HCT116 (cell line): ENCODE data around the gene STAM2. TPM values are rescaled to one million over a fixed set of nuclear protein-coding genes. Genes with fewer than 3 reads are reported as not detected.
"Not testable (repeated sequence)": the region's sequence is repeated elsewhere in the genome, so short reads cannot be mapped to it uniquely, and the experiment has no call there.

Experiments
- ATAC-seq: fragments of 200-7000 bp; cut with Tn5 transposase; 2 replicates; pipeline ENCODE4 v1.9.1; 2020; ENCODE audit warnings: mild to moderate bottlenecking, moderate library complexity
- BruUV-seq: library from RNA; stranded (reverse); fragments of 400-500 nt; replicated peaks from 2 replicates; lab custom pipeline; 2021; lab: Mats Ljungman, UMichigan
- CTCF ChIA-PET: fragments of 300-600 bp; sonication (Branson Sonifier 250); formaldehyde crosslinking; loops from one replicate; lab custom pipeline; 2021; ENCODE audit warnings: antibody characterized with exemption; lab: Charles Lee
- POLR2A ChIA-PET: fragments of 300-600, 350-600 bp; sonication (Branson Sonifier 250); formaldehyde crosslinking; loops from one replicate; lab custom pipeline; 2021; ENCODE audit warnings: antibody characterized with exemption; lab: Charles Lee
- RAD21 ChIA-PET, 2 experiments: fragments of 300-600 bp; sonication (Branson Sonifier 250); formaldehyde crosslinking; loops; one replicate each; lab custom pipeline; 2023; ENCODE audit warnings: low total read pairs in 2 of 2; ENCODE audit not compliant: uncharacterized antibody in 2 of 2, unreplicated experiment in 2 of 2, low non-redundant PET in 1 of 2; lab: Charles Lee
- DNase-seq: peaks from one replicate; pipeline ENCODE4 v3.0.0-alpha.2; 2010; ENCODE audit warnings: low read depth, low spot score
- H2AFZ ChIP-seq: fragments of 200-600 bp; shearing (Covaris generic), sonication (generic); 2 replicates; pipeline ENCODE4 v1.6.1; 2017; ENCODE audit warnings: low read depth, mixed run types, mixed read lengths, antibody characterized with exemption, low read length; ENCODE audit not compliant: poor library complexity, severe bottlenecking
- H3K27ac ChIP-seq: 2 replicates; pipeline ENCODE4 v1.5.1; 2012; ENCODE audit warnings: low read depth, low read length
- H3K27me3 ChIP-seq: fragments of 200-600 bp; sonication (generic); 2 replicates; pipeline ENCODE4 v1.6.1; 2016; ENCODE audit warnings: mixed run types, low read length, mixed read lengths; ENCODE audit not compliant: insufficient read depth
- H3K36me3 ChIP-seq, 2 experiments: fragments of 200-500 bp in 1 of 2; fragments of 200-600 bp in 1 of 2; sonication (Bioruptor generic) in 1 of 2; sonication (generic) in 1 of 2; 2 replicates each; pipeline versions ENCODE4 v1.5.1 to v1.6.1; 2014 to 2016; ENCODE audit warnings: low read length in 2 of 2, inconsistent platforms in 1 of 2, mixed read lengths in 1 of 2, mixed run types in 1 of 2; ENCODE audit not compliant: insufficient read depth in 2 of 2, control insufficient read depth in 1 of 2
- H3K4me1 ChIP-seq, 2 experiments: fragments of 200-600 bp in 1 of 2; sonication (generic) in 1 of 2; 2 replicates each; pipeline versions ENCODE4 v1.5.1 to v1.6.1; 2012 to 2017; ENCODE audit warnings: low read length in 2 of 2, inconsistent platforms in 1 of 2, mild to moderate bottlenecking in 1 of 2, mixed read lengths in 1 of 2, mixed run types in 1 of 2, moderate library complexity in 1 of 2; ENCODE audit not compliant: insufficient read depth in 2 of 2, control insufficient read depth in 1 of 2
- H3K4me2 ChIP-seq: fragments of 200-600 bp; sonication (generic); 2 replicates; pipeline ENCODE4 v1.6.1; 2017; ENCODE audit warnings: mixed run types, low read length, mixed read lengths
- H3K4me3 ChIP-seq, 2 experiments: fragments of 200-600 bp in 1 of 2; sonication (generic) in 1 of 2; replicated peaks in 1 of 2; 2 replicates each; pipeline ENCODE4 v1.5.1; 2011 to 2016; ENCODE audit warnings: low read length in 2 of 2, control low read depth in 1 of 2, low read depth in 1 of 2, mild to moderate bottlenecking in 1 of 2, mixed read lengths in 1 of 2, mixed run types in 1 of 2
- H3K79me2 ChIP-seq: fragments of 200-600 bp; sonication (generic); 2 replicates; pipeline ENCODE4 v1.6.1; 2017; ENCODE audit warnings: mild to moderate bottlenecking, mixed run types, low read length, moderate library complexity, mixed read lengths; ENCODE audit not compliant: insufficient read depth
- H3K9ac ChIP-seq: fragments of 200-600 bp; sonication (generic); 2 replicates; pipeline ENCODE4 v1.6.1; 2016; ENCODE audit warnings: low read length, mixed read lengths
- H3K9me2 ChIP-seq: fragments of 200-600 bp; sonication (generic), shearing (Covaris generic); 2 replicates; pipeline ENCODE4 v1.6.1; 2017; ENCODE audit warnings: mixed run types, mild to moderate bottlenecking, moderate library complexity; ENCODE audit not compliant: insufficient read depth
- H3K9me3 ChIP-seq, 2 experiments: fragments of 200-500 bp in 1 of 2; fragments of 200-600 bp in 1 of 2; sonication (Bioruptor generic) in 1 of 2; sonication (generic) in 1 of 2; 2 replicates each; pipeline ENCODE4 v1.6.1; 2014 to 2017; ENCODE audit warnings: low read length in 2 of 2, mixed read lengths in 2 of 2, inconsistent platforms in 1 of 2, low read depth in 1 of 2, mild to moderate bottlenecking in 1 of 2, mixed run types in 1 of 2, moderate library complexity in 1 of 2; ENCODE audit not compliant: control insufficient read depth in 1 of 2, insufficient read depth in 1 of 2
- H4K20me1 ChIP-seq: fragments of 200-600 bp; sonication (generic), shearing (Covaris generic); 2 replicates; pipeline ENCODE4 v1.6.1; 2017; ENCODE audit warnings: mixed run types, mild to moderate bottlenecking, moderate library complexity; ENCODE audit not compliant: insufficient read depth
- CBX3 ChIP-seq: IDR thresholded peaks from 2 replicates; pipeline ENCODE4 v1.6.1; 2012; ENCODE audit warnings: low read depth
- EGR1 ChIP-seq: IDR thresholded peaks from 2 replicates; pipeline ENCODE4 v1.6.1; 2012; ENCODE audit warnings: low read depth
- ELF1 ChIP-seq: IDR thresholded peaks from 2 replicates; pipeline ENCODE4 v1.6.1; 2012; ENCODE audit warnings: low read depth, borderline replicate concordance
- EZH2 ChIP-seq: fragments of 200-600 bp; sonication (generic); IDR thresholded peaks from 2 replicates; pipeline ENCODE4 v1.6.1; 2017; ENCODE audit warnings: antibody characterized with exemption, mixed run types
- EZH2phosphoT487 ChIP-seq: fragments of 200-600 bp; IDR thresholded peaks from 2 replicates; pipeline ENCODE4 v1.6.1; 2018; ENCODE audit warnings: antibody characterized with exemption, borderline replicate concordance
- FOSL1 ChIP-seq: IDR thresholded peaks from 2 replicates; pipeline ENCODE4 v1.6.1; 2012; ENCODE audit warnings: low read depth
- POLR2AphosphoS5 ChIP-seq: IDR thresholded peaks from 2 replicates; pipeline ENCODE4 v1.6.1; 2011; ENCODE audit warnings: mild to moderate bottlenecking, low read depth, low read length, moderate library complexity
- RAD21 ChIP-seq: IDR thresholded peaks from 2 replicates; pipeline ENCODE4 v1.6.1; 2012; ENCODE audit warnings: low read depth, mild to moderate bottlenecking
- SIN3A ChIP-seq: IDR thresholded peaks from 2 replicates; pipeline ENCODE4 v1.6.1; 2012; ENCODE audit warnings: low read depth
- SP1 ChIP-seq: IDR thresholded peaks from 2 replicates; pipeline ENCODE4 v1.6.1; 2012; ENCODE audit warnings: low read depth
- SRF ChIP-seq: IDR thresholded peaks from 2 replicates; pipeline ENCODE4 v1.6.1; 2012; ENCODE audit warnings: low read depth
- YY1 ChIP-seq: IDR thresholded peaks from 2 replicates; pipeline ENCODE4 v1.6.1; 2011; ENCODE audit warnings: low read length, low read depth, moderate library complexity, mild to moderate bottlenecking; ENCODE audit not compliant: insufficient replicate concordance; ENCODE audit errors: extremely low read depth
- ZNF274 ChIP-seq: fragments of 200-500 bp; sonication (Bioruptor generic); IDR thresholded peaks from 2 replicates; pipeline ENCODE4 v1.6.1; 2014; ENCODE audit warnings: mild to moderate bottlenecking, low read depth, low read length, inconsistent platforms
- intact Hi-C: fragments of 100-400 bp; cut with micrococcal nuclease; formaldehyde crosslinking; loops from 2 replicates; pipeline ENCODE4 v1.10.0; 2022
- total RNA-seq: library from RNA; stranded (reverse); gene quantifications from one replicate; pipeline ENCODE4 v1.2.1, GENCODE V29; 2021; ENCODE audit not compliant: unreplicated experiment
- TF ChIP-seq, protein P1 (sequence below): IDR thresholded peaks from 2 replicates; pipeline ENCODE4 v1.6.1; 2011; ENCODE audit warnings: mild to moderate bottlenecking, low read length, moderate library complexity; ENCODE audit not compliant: insufficient replicate concordance; ENCODE audit errors: extremely low read depth
- TF ChIP-seq, protein P2 (sequence below): IDR thresholded peaks from 2 replicates; pipeline ENCODE4 v1.6.1; 2012
- TF ChIP-seq, protein P3 (sequence below): IDR thresholded peaks from 2 replicates; pipeline ENCODE4 v1.6.1; 2012
- TF ChIP-seq, protein P4 (sequence below), 3 experiments: fragments of 200-600 bp in 1 of 3; sonication (generic) in 1 of 3; IDR thresholded peaks in 2 of 3; conservative IDR thresholded peaks in 1 of 3; 2 replicates each; pipeline ENCODE4 v1.5.1; 2012 to 2017; ENCODE audit warnings: low read depth in 2 of 3, low read length in 2 of 3, antibody characterized with exemption in 1 of 3, borderline replicate concordance in 1 of 3, control low read depth in 1 of 3, mild to moderate bottlenecking in 1 of 3, mixed read lengths in 1 of 3, mixed run types in 1 of 3, moderate library complexity in 1 of 3; ENCODE audit not compliant: insufficient read depth in 1 of 3

STAM2 gene
- total RNA-seq, 1 experiment from 2014 or later: 19.2 TPM

DNA sequence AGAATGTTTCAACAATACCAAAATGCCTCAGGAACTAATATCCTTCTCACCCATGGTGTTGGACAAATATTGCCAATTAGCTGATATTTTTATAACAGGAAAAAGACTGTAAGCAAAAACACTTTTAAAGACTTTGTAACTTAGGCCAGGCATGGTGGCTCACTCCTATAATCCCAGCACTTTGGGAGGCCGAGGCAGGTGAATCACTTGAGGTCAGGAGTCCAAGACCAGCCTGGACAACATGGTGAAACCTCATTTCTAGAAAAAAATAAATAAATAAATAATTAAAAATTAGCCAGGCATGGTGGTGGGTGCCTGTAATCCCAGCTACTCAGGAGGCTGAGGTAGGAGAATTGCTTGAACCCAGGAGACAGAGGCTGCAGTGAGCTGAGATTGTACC is 8.1 kb downstream of the STAM2 start:
- BruUV-seq, H3K4me1 ChIP-seq, H3K4me3 ChIP-seq, ATAC-seq, DNase-seq, H3K4me2 ChIP-seq, H4K20me1 ChIP-seq, intact Hi-C loops, H3K27ac ChIP-seq, POLR2A ChIA-PET, H2AFZ ChIP-seq, RAD21 ChIA-PET, H3K9me3 ChIP-seq, H3K27me3 ChIP-seq, H3K36me3 ChIP-seq, H3K9ac ChIP-seq, H3K9me2 ChIP-seq: not testable (repeated sequence)
- CTCF ChIA-PET: interaction anchor here (1.1 kb wide), 1 partner anchor 9 kb away, joined by 3 read pairs; no protein-coding TSS in a partner anchor
- peaks cover 70% of the 10 kb centered on the region for H3K79me2 ChIP-seq

DNA sequence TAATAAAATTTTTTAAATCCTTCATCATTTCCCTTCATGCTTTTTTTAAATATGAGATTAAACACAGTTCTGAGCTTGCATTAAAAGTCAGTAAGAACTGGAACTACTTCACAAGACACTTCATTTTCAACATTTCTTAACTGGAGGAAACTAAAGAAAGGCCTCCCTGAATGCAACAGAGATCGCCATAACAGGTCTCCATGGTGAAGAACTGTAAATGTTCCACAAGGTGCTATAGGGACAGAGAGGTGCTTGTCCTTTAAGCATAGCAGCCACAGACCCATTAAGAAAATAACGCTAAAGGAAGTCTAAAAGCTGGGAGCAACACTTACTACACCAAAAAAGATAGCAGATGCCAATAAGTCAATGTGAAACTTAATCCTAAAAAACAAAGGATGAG is 8.5 kb downstream of the STAM2 start:
- BruUV-seq: no TSS peak
- Histone ChIP-seq H3K27ac (no peak overlapping the region), H3K36me3 (no peaks in the 10 kb centered on the region), H3K9me3 (no peaks in the 10 kb centered on the region), H3K4me1 (no peaks in the 10 kb centered on the region), H3K4me3 (no peak overlapping the region), H4K20me1 (no peaks in the 10 kb centered on the region), H3K4me2 (no peak overlapping the region), H3K9ac (no peak overlapping the region), H2AFZ (no peak overlapping the region), H3K9me2 (no peaks in the 10 kb centered on the region), H3K79me2 (peaks cover 67% of the 10 kb centered on the region), H3K27me3 (no peaks in the 10 kb centered on the region)
- POLR2A ChIA-PET: no interaction called here
- intact Hi-C loops: no loop called here
- DNase-seq (no peak), ATAC-seq (no peak)
- TF ChIP-seq, protein P1, sequence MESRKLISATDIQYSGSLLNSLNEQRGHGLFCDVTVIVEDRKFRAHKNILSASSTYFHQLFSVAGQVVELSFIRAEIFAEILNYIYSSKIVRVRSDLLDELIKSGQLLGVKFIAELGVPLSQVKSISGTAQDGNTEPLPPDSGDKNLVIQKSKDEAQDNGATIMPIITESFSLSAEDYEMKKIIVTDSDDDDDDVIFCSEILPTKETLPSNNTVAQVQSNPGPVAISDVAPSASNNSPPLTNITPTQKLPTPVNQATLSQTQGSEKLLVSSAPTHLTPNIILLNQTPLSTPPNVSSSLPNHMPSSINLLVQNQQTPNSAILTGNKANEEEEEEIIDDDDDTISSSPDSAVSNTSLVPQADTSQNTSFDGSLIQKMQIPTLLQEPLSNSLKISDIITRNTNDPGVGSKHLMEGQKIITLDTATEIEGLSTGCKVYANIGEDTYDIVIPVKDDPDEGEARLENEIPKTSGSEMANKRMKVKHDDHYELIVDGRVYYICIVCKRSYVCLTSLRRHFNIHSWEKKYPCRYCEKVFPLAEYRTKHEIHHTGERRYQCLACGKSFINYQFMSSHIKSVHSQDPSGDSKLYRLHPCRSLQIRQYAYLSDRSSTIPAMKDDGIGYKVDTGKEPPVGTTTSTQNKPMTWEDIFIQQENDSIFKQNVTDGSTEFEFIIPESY: no peak
- TF ChIP-seq EZH2: no peak
- TF ChIP-seq FOSL1: no peak
- TF ChIP-seq, protein P2, sequence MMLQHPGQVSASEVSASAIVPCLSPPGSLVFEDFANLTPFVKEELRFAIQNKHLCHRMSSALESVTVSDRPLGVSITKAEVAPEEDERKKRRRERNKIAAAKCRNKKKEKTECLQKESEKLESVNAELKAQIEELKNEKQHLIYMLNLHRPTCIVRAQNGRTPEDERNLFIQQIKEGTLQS: no peak
- TF ChIP-seq, protein P3, sequence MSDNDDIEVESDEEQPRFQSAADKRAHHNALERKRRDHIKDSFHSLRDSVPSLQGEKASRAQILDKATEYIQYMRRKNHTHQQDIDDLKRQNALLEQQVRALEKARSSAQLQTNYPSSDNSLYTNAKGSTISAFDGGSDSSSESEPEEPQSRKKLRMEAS: no peak
- TF ChIP-seq EZH2phosphoT487: no peak
- no peak for TF ChIP-seq RAD21
- no peak for TF ChIP-seq CBX3
- no peak for TF ChIP-seq EGR1
- no peak for TF ChIP-seq SIN3A
- TF ChIP-seq SP1: no peak
- TF ChIP-seq ELF1: no peak
- no peak for TF ChIP-seq SRF
- no peak for TF ChIP-seq ZNF274
- no peak for TF ChIP-seq YY1
- no peak for TF ChIP-seq POLR2AphosphoS5
- TF ChIP-seq, protein P4, sequence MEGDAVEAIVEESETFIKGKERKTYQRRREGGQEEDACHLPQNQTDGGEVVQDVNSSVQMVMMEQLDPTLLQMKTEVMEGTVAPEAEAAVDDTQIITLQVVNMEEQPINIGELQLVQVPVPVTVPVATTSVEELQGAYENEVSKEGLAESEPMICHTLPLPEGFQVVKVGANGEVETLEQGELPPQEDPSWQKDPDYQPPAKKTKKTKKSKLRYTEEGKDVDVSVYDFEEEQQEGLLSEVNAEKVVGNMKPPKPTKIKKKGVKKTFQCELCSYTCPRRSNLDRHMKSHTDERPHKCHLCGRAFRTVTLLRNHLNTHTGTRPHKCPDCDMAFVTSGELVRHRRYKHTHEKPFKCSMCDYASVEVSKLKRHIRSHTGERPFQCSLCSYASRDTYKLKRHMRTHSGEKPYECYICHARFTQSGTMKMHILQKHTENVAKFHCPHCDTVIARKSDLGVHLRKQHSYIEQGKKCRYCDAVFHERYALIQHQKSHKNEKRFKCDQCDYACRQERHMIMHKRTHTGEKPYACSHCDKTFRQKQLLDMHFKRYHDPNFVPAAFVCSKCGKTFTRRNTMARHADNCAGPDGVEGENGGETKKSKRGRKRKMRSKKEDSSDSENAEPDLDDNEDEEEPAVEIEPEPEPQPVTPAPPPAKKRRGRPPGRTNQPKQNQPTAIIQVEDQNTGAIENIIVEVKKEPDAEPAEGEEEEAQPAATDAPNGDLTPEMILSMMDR (IDR thresholded peaks at IDR 0.05 in 2 of 3, conservative IDR thresholded peaks at IDR 0.05 in 1 of 3; ENCODE audit: borderline replicate concordance in 1 of 3, insufficient read depth in 1 of 3, low read depth in 2 of 3, low read length in 2 of 3): no peak
- CTCF ChIA-PET: interaction anchor here (1.1 kb wide), 1 partner anchor 9 kb away, joined by 3 read pairs; no protein-coding TSS in a partner anchor
- RAD21 ChIA-PET: no interaction called here
